ENCODE data around the gene SIGLEC15. TPM values are rescaled to one million over a fixed set of nuclear protein-coding genes. Genes with fewer than 3 reads are reported as not detected.

The SIGLEC15 gene, protein sequence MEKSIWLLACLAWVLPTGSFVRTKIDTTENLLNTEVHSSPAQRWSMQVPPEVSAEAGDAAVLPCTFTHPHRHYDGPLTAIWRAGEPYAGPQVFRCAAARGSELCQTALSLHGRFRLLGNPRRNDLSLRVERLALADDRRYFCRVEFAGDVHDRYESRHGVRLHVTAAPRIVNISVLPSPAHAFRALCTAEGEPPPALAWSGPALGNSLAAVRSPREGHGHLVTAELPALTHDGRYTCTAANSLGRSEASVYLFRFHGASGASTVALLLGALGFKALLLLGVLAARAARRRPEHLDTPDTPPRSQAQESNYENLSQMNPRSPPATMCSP
- total RNA-seq, result not detected

DNA sequence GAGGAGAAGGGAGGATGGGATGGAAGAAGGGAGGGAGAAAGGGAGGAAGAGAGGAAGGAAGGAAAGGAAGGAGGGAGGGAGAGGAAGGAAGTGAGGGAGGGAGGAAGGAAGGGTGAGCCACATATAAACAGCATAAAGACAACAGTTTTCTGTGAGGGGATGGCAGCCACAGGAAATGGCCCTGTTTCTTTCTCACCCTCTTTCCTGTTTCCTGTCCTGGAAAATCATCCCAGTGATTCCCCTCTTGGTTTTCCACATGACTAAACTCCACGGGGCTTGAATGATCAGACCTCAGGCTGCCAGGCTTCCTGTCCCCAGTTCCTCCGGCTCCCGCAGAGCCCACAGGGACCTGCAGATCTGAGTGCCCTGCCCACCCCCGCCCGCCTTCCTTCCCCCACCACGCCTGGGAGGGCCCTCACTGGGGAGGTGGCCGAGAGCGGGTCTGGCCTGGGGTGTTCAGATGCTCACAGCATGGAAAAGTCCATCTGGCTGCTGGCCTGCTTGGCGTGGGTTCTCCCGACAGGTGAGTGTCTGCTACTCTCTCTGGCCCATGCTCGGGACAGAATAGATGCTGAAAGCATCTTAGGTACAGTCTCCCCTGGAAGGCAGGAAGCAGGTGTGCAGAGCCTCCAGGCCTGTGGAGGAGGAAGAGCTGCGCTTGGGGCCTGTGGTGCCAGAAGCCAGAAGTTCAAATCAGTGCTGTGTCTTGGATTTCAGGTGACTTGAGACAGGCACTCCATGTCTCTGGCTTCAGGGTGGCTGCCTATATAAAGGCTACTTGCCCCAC is at the start of gene SIGLEC15:
Gene SIGLEC15 (plus strand): TSS at position 418 of the 787 bp plus-strand sequence. CDS start 54 bp downstream, at position 472.
- TF ChIP-seq, protein P1, sequence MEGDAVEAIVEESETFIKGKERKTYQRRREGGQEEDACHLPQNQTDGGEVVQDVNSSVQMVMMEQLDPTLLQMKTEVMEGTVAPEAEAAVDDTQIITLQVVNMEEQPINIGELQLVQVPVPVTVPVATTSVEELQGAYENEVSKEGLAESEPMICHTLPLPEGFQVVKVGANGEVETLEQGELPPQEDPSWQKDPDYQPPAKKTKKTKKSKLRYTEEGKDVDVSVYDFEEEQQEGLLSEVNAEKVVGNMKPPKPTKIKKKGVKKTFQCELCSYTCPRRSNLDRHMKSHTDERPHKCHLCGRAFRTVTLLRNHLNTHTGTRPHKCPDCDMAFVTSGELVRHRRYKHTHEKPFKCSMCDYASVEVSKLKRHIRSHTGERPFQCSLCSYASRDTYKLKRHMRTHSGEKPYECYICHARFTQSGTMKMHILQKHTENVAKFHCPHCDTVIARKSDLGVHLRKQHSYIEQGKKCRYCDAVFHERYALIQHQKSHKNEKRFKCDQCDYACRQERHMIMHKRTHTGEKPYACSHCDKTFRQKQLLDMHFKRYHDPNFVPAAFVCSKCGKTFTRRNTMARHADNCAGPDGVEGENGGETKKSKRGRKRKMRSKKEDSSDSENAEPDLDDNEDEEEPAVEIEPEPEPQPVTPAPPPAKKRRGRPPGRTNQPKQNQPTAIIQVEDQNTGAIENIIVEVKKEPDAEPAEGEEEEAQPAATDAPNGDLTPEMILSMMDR (IDR thresholded peaks at IDR 0.05), result no peak

DNA sequence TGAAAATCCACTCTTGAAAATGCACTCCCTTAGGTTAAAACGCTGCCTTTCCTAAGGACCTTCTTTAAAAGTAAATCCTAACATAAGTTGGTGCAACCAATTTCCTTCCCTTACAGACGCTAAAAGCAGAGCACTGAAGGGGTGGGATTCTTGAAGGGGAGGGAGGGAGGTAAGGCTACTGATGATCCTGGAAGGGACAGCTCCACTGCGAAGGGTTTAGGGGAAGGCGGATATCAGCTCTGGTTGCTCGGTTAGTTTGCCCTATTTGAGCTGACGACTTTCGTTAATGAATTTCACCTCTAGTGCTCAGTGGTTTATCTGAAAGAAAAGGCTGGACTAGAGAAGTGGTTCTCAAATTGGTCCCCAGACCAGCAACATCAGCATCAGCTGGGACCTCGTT is 49.7 kb upstream of the SIGLEC15 start:
- Histone ChIP-seq H3K4me3 (peak overlapping the region; percentile 57), H3K4me1 (no peaks in the 10 kb centered on the region), H3K36me3 (no peaks in the 10 kb centered on the region), H3K9ac (ENCODE audit: low read depth in 2 of 2, low read length in 2 of 2) (peak overlapping the region; percentile 46 to 67), H3K27ac (no peak overlapping the region), H3K27me3 (no peaks in the 10 kb centered on the region), H3K9me3 (no peaks in the 10 kb centered on the region)
- intact Hi-C loops (cut with DNase I), result no loop called here
- DNase-seq, result no peak
- TF ChIP-seq, protein P1 (IDR thresholded peaks at IDR 0.05), result no peak

More for the DNA sequence above, at the start of gene SIGLEC15:
- Histone ChIP-seq H3K9me3 (no peaks in the 10 kb centered on the region), H3K4me3 (no peak within 1 kb of the TSS), H3K9ac (ENCODE audit: low read depth in 2 of 2, low read length in 2 of 2) (no peak within 1 kb of the TSS), H3K27me3 (no peaks in the 10 kb centered on the region), H3K4me1 (no peaks in the 10 kb centered on the region), H3K36me3 (no peaks in the 10 kb centered on the region), H3K27ac (no peak within 1 kb of the TSS)
- intact Hi-C loops (cut with DNase I), result no loop called here
- DNase-seq, result no peak

- TF ChIP-seq, protein P1 (IDR thresholded peaks at IDR 0.05), result no peak
- Histone ChIP-seq H3K9me3 (no peaks in the 10 kb centered on the region), H3K4me3 (no peak overlapping the region), H3K9ac (ENCODE audit: low read depth in 2 of 2, low read length in 2 of 2) (no peak overlapping the region), H3K36me3 (no peaks in the 10 kb centered on the region), H3K4me1 (no peaks in the 10 kb centered on the region), H3K27me3 (no peaks in the 10 kb centered on the region), H3K27ac (no peak overlapping the region)
- no peak for DNase-seq
- intact Hi-C loops (cut with DNase I), result no loop called here
These were observed 48.1 kb upstream of the SIGLEC15 start for GRCh38 chr18:45777393-45777792.

DNA sequence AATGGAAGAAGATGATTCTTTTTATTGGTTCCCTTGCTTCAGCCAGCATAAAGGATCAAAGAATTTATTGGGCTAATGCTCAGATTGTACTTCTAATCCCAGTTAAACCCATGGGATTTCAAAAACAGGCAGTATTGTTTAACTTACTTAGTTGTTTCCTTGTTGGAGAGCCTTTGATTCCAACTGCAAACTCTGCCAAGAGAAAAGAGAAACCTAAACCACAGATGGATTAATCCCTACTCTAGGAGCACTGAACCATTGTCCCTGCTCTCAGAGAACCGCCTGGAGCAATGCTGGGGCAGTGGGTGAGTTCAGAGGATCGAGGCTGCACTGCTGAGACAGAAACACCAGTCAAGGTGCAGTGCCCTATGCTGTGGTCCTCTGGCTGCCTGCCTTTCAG is 44.9 kb upstream of the SIGLEC15 start:
- Histone ChIP-seq H3K4me3 (no peak overlapping the region), H3K9ac (ENCODE audit: low read depth in 2 of 2, low read length in 2 of 2) (no peak overlapping the region), H3K4me1 (no peaks in the 10 kb centered on the region), H3K27me3 (no peaks in the 10 kb centered on the region), H3K36me3 (no peaks in the 10 kb centered on the region), H3K27ac (no peak overlapping the region), H3K9me3 (no peaks in the 10 kb centered on the region)
- intact Hi-C loops (cut with DNase I), result no loop called here
- TF ChIP-seq, protein P1 (IDR thresholded peaks at IDR 0.05), result no peak
- DNase-seq, result no peak

- intact Hi-C loops (cut with DNase I), result no loop called here
- no peaks in the 10 kb centered on the region for H3K4me1 ChIP-seq
- DNase-seq, result no peak
- no peaks in the 10 kb centered on the region for H3K36me3 ChIP-seq
- no peak overlapping the region for H3K4me3 ChIP-seq
- H3K9me3 ChIP-seq, result no peaks in the 10 kb centered on the region
- H3K27ac ChIP-seq, result no peak overlapping the region
- H3K9ac ChIP-seq (ENCODE audit: low read depth in 2 of 2, low read length in 2 of 2), result no peak overlapping the region
- no peaks in the 10 kb centered on the region for H3K27me3 ChIP-seq
- TF ChIP-seq, protein P1 (IDR thresholded peaks at IDR 0.05), result no peak
These were observed 42.8 kb upstream of the SIGLEC15 start for GRCh38 chr18:45782662-45783061.
